Stimulated activated CD4-positive, alpha-beta T cell treated with anti-CD3 and anti-CD28 coated beads, Interleukin-12 subunit alpha, Interleukin-12 subunit beta, amount 100 ng/mL, for 24 hours (primary cell): ENCODE results near the gene TRPM3.

ENCODE experiments used
- DNase-seq, 2 experiments: peaks; one replicate each; pipeline ENCODE4 v3.0.0-alpha.2; 2020; ENCODE audit warnings: low read depth in 2 of 2

The TRPM3 gene

DNA sequence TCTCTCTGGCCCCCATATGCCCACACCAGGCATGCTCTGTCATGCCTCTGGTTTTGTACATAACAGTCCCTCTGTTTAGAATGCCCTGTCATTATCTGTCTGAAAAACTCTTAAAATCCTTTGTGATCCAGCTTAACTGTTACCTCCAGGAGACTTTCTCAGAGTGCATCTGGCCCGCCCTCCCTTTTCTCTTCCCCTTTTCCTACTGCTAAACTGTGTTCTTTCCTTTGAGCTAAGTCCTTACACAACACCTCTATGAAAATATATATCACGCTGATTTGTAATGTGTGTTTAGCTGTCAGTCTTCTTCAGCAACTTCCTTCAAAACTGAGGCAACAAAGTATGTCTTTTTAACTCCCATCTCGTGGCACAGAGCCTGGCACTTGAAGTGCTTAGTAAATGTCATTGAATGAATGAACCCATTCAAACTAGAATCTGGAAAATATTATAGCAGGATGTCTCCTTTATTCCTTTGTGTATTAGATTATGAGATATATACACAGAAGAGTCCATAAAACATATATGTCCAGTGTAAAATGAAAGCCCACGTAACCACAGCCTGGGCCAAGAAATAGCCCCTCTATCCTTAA is 540.7 kb downstream of the TRPM3 start:
- DNase-seq: no peak

DNA sequence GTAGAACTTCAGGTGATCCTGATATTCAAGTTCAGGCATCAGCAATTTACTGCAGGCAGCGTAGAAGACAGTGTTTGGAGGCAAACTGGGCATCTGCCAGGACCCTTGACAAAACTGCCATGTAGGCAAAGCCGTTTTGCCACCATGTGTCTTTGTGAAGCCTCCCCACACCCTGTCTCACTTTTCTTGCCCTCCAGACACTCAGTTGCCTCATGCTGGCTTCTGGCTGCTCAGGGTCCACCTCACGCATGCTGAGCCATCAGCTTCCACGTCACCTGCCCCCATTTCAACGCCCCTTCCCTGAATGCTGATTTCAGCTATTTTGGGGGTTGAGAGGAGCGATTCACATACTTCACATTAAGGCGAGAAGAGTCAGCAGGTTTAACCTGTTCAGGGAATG is 541.7 kb downstream of the TRPM3 start:
- DNase-seq: no peak

DNA sequence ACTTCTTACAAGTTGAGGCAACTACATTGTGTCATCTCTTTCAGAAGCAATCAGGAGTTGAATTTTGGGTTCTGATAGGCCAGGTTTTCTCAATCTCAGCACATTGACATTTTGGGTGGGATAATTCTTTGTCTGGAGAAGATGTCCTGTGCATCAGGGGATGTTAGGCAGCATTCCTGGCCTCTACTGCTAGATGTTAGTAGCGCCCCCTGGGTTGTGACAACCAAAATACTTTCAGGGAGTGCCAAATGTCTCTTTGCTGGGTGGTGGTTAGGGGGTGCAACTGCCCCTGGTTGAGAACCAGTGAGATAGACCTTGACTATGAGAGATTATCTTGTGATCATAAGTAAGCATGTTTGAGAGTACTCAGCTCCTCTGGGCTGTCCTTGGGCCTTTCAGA is 542.7 kb downstream of the TRPM3 start:
- no peak for DNase-seq

DNA sequence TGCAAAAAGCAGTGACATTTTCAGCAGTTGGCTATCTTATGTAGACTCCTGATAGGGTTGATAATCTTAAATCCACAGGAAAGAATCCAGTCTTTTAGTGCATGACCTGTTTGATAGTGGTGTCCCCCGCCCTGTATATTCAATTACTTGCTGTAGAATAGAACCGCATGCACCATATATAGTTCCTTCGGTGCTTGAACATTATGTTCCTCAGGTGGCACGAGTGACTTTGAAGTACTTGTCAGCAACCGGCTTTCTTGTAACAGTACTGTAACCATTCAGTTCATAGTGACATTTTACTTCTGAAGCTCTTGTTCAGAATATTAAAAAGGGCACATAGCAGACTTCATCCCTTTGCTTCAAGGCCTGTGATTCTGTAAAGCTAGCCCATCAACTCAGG is 543.8 kb downstream of the TRPM3 start:
- no peak for DNase-seq

DNA sequence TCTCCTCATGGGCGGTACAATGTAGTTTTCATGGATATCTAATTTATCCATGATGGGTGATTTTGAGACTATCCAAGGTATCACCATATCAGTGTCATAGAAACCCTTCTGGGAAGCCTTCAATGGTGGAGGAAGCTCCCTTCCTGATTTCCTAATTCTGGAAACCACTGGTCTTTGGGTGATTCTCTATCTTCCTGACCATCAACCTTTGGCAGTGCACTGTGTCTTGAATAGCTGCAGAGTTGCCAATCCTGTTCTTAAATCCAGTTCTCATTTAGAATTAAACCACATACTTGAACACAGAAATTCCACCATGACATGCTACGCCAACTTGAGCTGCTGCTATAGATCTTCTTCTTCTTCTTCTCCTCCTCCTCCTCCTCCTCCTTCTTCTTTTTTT is 545.3 kb downstream of the TRPM3 start:
- no peak for DNase-seq

DNA sequence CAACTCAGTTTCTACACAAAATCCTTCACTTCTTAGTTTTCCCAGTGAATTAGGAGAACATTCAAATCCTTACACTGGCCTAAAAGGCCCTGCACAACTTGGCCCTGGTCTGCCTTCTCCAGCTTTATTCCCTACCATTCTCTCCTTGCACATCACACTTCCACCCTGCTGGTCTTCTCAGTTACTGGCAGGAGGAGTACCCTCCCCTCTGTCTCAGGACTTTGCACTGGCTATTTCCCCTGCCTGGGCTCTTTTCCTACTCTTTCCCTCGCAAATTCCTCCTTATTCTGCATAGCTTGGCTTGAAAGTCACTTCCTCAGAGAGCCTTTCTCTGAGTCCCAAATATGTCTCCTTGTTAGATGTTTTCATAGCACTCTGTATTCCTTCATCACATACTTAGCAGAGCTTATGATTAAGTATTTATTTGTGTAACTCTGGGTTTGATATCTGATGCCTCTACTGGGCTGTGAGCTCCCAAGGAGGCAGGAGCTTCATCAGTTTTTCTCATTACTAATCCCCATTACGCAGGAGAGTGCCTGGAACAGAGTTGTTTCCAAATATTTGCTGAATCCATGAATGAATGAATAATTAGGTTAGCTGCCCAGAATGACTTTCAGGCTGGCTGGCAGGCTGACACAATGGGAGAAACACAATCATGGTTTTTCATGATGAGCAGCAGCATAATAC is 547.1 kb downstream of the TRPM3 start:
- DNase-seq: no peak

DNA sequence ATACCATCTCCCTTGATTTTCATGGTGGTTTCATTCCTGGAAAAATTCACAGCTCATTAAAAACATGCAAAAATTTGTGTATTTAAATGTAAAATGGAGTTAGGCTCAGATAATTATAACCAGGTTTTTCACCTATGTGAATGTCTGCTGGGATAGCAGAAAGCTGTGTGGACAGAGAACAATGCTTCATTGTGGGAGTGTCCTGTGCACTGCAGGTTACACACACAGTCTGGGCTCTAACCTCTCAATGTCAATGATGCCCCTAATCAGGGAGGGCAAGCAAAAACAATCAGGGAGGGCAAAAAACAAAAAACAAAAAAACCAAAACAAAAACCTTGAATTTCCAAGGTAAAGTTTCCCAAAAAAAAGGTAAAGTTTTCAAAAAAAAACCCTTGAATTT is 548.1 kb downstream of the TRPM3 start:
- no peak for DNase-seq

DNA sequence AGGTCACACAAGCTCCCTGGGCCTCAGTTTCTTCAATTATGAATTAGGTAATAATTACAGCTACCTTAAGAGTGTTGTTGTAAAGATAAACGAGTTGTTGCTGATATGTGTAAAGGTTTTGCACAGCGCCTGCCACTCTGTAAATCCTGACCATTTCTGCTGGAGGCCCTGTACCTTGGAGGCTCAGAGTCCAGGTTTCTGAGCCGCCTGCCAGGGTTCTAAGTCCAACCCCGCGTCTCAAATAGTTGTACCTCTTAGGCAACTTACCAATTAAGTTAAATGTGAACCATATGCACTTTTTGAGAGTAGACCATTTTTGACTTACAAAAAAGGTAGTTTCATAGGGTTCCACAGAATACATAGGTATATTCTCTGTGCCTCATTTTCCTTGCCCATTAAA is 550.2 kb downstream of the TRPM3 start:
- no peak for DNase-seq

DNA sequence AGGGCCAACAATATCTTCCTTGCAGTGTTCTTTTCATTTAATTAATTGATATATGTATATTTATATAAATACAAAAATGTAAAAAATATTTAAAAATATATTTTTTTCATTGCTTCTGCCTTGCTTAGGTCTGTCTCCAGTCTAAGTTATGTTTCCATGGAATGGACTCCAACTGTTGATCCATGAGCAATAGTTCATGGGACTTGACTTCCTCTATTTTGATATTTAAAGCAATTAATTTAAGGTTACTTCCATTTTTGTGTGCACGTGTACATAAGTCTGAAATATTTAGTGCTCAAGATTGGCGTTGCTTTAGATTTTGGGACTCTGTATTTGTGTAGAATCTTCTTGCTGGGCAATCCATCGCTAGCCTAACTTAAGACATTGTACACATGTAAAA is 551.6 kb downstream of the TRPM3 start:
- DNase-seq: no peak

DNA sequence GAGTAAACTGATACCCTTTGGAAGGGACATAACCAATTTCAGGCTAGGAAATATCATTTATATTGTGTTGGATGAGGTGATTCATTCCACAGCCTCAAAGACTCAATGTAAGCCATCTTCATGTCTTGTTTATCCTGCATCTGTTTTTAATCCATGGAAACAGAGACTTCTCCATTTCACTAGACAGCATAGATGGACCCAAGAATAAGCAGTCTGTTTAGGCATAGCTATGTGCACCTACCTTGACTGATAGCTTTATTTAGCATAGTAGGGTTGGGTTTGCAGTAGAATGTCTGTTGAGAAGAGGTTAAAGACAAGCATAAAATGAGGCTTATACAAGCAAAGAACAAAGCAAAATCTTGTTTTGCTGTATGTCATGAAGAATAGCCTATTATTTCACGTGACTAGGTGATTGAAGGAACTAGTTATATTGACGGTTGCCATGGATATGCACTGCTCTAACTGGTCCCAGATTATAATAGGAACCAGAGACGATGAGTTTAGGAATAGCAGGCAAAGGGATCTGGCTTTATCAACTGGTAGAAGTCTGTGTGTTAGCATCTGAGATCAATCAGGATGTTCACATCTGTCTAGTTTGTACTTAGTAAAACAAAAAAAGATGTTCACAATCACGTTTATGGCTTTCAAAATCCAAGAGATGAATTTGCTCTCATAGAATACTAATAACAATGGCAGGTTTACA is 552.2 kb downstream of the TRPM3 start:
- DNase-seq: no peak

DNA sequence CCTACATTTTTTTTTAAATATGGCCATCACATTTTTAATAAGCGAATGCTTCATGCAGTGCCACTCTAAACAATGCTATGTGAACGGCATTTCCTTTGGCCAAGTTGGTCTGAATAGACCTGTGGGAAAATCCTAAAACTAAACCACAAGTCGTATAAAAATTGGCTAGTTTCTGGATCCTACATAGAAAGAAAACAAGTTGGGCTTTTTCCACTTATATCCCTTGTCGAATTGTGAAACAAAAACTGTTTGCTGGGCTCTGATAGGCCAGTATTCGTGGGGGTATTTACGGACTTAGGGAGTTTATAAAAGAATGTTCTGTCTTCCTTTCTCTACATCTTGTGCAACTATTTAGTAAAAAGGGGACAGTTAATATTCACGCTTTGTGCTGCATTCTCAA is 553.9 kb downstream of the TRPM3 start:
- DNase-seq: no peak

DNA sequence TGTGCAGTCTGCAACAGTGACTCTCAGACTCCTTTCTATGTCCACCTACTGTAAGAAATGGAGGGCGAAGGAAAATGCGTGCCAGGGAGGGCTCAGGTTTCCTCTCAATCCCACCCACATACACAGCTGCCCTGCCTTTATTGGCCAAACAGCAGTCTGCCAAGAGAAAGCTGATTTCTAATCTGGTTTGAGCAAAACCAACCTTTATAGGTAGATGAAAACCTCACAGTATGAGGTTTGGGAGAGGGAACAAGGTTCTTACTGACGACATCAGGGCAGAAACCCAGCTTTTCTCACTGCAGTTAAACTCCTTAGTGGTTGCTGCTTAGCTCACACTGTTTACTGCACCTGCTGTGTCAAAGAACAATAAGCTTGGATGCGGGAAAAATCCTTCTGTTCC is 554.7 kb downstream of the TRPM3 start:
- DNase-seq: no peak

DNA sequence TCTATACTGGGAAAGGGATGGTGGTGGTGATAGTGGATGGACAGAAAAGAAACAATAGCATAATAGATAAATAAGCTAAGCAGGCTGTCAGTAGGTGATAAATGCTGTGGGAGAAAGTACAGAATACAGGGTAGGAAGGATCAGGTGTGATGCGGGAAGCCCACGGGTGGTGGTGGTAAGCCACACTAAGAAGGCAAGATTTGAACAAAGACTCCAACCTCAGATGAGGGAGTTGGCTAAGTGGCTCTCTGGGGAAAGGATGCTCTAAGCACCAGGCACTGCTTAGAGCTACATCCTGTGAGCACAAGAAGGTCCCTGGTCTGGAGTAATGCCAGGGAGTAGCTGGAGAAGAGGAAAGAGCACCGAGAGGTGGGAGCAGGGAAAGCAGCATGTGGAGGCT is 555.4 kb downstream of the TRPM3 start:
- DNase-seq: no peak

DNA sequence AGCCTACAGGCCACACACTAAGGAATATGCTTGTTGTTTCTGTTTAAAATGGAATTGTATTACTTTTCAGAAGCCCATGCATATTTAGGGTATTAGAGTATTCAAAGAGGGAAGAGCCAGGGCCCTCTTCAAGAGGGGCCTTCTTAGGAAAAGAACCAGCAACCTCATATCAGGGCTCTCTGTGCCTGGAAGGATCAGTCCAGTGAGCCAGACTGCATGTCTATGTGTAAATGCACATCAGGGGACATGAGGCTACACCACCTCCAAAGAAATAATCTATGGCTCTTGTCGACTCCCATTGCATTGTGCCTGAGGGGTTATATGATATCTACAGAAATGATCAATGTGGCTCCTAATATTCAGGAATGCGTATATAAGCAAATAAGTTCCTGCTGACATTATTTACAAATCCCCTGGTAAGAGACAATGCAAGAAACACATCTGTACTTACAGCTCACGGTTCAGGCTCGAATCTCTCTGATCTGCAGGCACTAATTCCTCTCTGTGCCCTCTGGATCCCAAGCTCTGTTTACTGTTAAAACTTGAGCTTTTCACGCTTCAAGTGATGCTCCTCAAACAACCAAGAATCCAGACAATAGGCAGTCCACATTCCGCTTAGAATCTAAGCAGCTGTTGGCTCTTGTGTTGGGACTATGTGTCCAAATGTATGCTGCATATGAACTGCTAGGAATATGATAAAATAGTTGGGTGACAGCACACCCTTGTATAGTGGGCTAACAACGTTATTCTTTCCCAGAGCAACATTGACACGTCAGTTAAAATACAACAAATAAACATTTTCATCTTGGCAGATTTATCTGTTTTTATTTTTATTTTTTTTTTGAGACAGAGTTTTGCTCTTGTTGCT is 556.7 kb downstream of the TRPM3 start:
- DNase-seq: no peak

DNA sequence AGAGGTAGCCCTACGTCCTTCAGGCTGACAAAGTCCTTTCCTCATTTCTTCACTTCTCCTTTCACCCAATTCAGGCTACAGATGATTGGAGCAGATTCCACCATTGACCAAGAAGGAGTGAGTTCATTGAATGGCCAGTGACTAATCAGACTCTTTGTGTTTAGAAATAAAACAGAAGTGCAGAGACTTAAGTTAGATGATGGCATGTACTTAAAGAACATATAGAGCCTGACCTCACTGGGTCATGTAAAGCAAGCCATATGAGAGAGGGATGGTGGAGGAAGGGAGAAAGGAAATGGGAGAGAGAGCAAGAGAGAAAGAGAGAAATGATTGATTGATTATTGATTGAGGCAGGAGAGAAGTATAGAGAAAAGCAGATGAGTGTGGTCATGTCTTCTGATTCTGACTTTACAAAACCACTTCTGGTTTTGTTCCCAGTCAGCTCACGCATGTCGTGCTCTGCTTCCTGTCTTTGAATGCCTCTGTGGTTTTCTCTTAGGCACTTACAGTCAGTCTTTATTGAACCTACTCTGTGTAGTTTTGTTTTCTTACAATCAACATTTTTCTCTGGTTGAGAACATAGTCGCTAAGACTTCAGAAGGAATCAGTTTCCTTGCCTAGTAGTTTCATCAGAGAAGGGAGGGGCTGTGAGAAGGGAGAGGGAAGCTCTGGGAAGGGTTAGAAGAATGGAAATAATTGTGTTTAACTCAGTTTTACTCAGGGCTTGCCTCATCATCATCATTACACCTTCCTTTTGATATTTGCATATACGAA is 557.8 kb downstream of the TRPM3 start:
- DNase-seq: peak; percentile 16 to 17

DNA sequence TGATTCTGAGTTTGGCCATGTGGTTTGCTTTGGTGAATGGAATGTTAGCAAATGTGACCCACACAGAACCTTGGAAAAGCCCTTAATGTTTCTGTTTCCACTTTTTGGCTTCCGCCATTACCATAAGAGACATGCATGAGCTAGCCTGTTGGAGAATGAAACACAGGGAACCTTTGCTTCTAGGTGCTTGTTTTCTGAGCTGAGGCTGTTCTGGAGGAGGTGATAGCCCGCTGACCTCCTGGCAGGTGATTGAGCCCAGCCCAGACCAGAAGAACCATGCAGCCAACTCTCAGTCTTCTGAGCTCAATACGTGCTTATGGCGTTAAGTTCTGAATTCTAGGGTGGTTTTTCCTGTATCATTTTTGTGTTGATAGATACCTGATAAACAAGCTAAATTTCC is 558.4 kb downstream of the TRPM3 start:
- no peak for DNase-seq

DNA sequence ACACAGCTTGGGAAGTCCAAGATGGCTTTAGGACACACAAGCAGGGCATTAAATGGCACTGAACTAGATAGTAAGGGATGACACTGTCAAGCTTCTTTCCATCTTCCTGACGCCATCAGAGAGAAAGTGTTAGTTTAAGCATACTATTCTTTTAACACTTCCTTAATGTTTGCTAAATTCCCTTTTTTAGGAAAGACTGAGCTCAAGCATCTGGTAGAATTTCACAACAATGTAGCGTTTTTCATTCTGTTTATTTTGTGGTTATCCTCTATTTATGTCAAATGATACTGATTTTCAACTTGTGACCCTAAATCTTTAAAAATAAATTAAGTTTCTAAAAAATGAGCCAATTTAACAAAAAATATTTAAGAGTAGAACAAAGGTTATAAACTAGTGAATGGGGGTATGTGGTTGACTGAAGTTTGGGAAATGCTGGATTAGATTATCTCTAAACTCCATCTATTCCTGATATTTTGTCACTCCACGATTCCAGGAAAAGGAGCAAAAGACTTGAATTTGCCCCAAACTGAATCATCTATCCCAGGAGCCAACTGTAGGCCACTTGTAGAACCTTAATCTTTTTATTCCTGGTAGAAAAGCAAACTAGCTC is 559.5 kb downstream of the TRPM3 start:
- DNase-seq: no peak

DNA sequence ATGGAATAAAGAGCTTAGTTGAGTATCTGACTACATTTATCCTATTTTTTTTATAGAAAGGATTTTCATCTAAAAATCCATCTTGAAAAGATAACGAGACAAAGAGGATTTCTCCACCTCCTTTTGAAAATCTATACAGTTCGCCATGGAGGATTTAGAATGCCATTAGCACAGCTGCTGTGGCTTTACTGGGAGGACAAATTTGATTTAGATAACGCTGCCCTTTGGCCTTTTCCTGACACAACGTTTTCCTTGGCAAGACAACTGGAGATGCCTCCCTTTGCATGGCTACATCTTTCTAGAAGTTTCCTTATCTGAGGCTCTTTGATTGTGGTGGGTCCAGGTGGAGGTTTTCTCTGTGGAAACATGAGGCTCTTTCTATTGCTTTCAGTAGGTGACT is 560.3 kb downstream of the TRPM3 start:
- no peak for DNase-seq

DNA sequence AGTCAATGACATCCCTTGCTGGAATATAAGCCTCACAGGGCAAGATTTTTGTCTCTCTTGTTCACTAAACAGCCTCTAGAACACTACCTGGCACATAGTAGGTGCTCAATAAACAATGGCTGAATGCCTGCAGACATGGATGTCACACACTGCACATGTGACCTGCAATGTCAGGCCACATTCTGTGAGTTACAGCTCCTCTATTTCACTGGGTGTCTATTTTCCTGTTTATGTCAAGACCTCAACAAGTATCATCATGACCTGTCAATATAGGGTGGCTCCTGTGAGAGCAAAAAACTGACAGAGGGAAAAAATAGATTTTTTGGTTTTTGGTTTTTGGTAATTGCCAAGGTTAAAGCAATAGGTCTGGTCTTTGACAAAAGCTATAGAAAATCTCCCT is 562.3 kb downstream of the TRPM3 start:
- DNase-seq: no peak

DNA sequence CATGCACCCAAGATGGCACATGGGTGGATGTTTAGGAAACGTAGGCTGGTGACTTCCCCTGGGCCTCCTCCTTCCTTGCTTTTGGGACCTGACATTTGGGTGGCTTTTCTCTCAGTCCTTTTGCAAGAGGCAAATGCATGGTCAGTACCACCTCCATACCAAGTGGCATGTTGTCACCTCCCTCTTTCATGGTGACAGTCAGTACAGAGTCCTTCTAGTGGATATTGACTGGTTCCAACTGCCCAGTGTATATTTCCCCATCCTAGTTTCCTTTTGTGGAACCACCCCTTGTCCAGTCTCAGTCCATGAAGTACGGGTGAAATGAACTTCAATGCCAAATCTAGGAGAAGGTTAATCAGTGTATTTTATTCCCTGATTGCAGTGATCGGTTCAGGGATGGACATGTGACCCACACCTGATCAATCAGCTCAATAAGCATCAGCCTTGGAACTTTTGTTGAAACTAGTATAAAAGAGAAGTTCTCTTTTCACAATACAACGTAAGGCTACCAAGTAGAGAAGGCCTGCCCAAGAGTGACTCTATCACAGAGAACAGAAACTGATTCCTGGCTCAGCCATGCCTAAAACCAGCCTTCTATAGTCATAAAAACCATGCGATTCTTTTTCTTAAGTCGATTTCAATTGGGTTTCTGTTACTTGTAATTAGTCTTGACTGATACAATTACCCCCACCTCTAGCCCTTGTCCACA is 563.6 kb downstream of the TRPM3 start:
- no peak for DNase-seq

DNA sequence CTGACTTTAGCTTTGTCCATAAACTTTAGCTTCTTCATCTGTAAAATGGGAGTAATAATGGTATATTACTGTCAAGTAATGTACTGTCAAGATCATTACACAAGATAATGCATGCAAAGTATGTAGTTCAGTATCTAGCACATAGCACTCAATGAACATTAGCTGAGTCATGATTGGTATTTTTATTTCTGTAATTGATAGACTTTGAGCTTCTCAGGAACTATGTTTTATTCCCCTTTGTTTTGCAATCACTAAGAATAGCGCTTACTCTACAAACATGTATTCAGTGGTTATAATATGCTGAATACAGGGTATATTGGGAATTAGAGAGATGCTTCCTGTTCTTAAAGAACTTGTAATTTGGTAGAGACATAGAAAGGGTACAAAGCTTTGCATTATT is 564.6 kb downstream of the TRPM3 start:
- DNase-seq: no peak
